HEK293 (cell line): ENCODE results near the gene FARSA.

Experiments
- FEZF1 ChIP-seq: fragments of 450-650 bp; formaldehyde crosslinking; IDR thresholded peaks from 2 replicates; pipeline ENCODE4 v1.5.1; 2016; ENCODE audit warnings: missing biosample characterization, missing genetic modification characterization
- GLIS2 ChIP-seq: fragments of 450-650 bp; formaldehyde crosslinking; IDR thresholded peaks from 2 replicates; pipeline ENCODE4 v1.5.1; 2016; ENCODE audit warnings: missing biosample characterization, missing genetic modification characterization
- KLF7 ChIP-seq: fragments of 450-650 bp; formaldehyde crosslinking; IDR thresholded peaks from 2 replicates; pipeline ENCODE4 v1.5.1; 2016; ENCODE audit warnings: missing biosample characterization, missing genetic modification characterization, borderline replicate concordance
- MEIS1 ChIP-seq: sonication (generic); formaldehyde crosslinking; IDR thresholded peaks from 2 replicates; pipeline ENCODE4 v1.8.1; 2022; ENCODE audit warnings: missing genetic modification reagents, mild to moderate bottlenecking, borderline replicate concordance
- MYNN ChIP-seq: fragments of 450-650 bp; formaldehyde crosslinking; IDR thresholded peaks from 2 replicates; pipeline ENCODE4 v1.5.1; 2016; ENCODE audit warnings: missing biosample characterization, missing genetic modification characterization, borderline replicate concordance
- PRDM2 ChIP-seq: fragments of 450-650 bp; formaldehyde crosslinking; IDR thresholded peaks from 2 replicates; pipeline ENCODE4 v1.5.1; 2016; ENCODE audit warnings: missing biosample characterization, missing genetic modification characterization, borderline replicate concordance
- SCRT2 ChIP-seq: fragments of 450-650 bp; formaldehyde crosslinking; IDR thresholded peaks from 2 replicates; pipeline ENCODE4 v1.5.1; 2016; ENCODE audit warnings: missing biosample characterization, missing genetic modification characterization
- SP7 ChIP-seq: fragments of 450-650 bp; formaldehyde crosslinking; IDR thresholded peaks from 2 replicates; pipeline ENCODE4 v1.5.1; 2016; ENCODE audit warnings: missing biosample characterization, missing genetic modification characterization
- YY2 ChIP-seq: fragments of 450-650 bp; formaldehyde crosslinking; IDR thresholded peaks from 2 replicates; pipeline ENCODE4 v1.5.1; 2016; ENCODE audit warnings: missing biosample characterization, missing genetic modification characterization
- ZBTB17 ChIP-seq: fragments of 450-650 bp; formaldehyde crosslinking; IDR thresholded peaks from 2 replicates; pipeline ENCODE4 v1.5.1; 2016; ENCODE audit warnings: missing biosample characterization, missing genetic modification characterization
- ZBTB26 ChIP-seq: fragments of 450-650 bp; formaldehyde crosslinking; optimal IDR thresholded peaks from 2 replicates; pipeline ENCODE3; 2016; ENCODE audit warnings: missing biosample characterization, mild to moderate bottlenecking, missing genetic modification characterization
- ZBTB44 ChIP-seq: fragments of 450-650 bp; IDR thresholded peaks from 2 replicates; pipeline ENCODE4 v1.5.1; 2018; ENCODE audit warnings: missing biosample characterization, mild to moderate bottlenecking, missing genetic modification characterization
- ZBTB6 ChIP-seq: fragments of 450-650 bp; formaldehyde crosslinking; IDR thresholded peaks from 2 replicates; pipeline ENCODE4 v1.5.1; 2017; ENCODE audit warnings: missing biosample characterization, missing genetic modification characterization
- ZNF121 ChIP-seq: fragments of 450-650 bp; formaldehyde crosslinking; IDR thresholded peaks from 2 replicates; pipeline ENCODE4 v1.5.1; 2016; ENCODE audit warnings: missing biosample characterization, missing genetic modification characterization
- ZNF18 ChIP-seq: fragments of 450-650 bp; formaldehyde crosslinking; IDR thresholded peaks from 2 replicates; pipeline ENCODE4 v1.5.1; 2016; ENCODE audit warnings: missing biosample characterization, missing genetic modification characterization
- ZNF239 ChIP-seq: fragments of 450-650 bp; formaldehyde crosslinking; IDR thresholded peaks from 2 replicates; pipeline ENCODE4 v1.5.1; 2016; ENCODE audit warnings: missing biosample characterization, missing genetic modification characterization
- ZNF280C ChIP-seq: fragments of 450-650 bp; formaldehyde crosslinking; IDR thresholded peaks from 2 replicates; pipeline ENCODE4 v1.5.1; 2016; ENCODE audit warnings: missing biosample characterization, missing genetic modification characterization
- ZNF324 ChIP-seq: fragments of 450-650 bp; formaldehyde crosslinking; IDR thresholded peaks from 2 replicates; pipeline ENCODE4 v1.5.1; 2016; ENCODE audit warnings: missing biosample characterization, missing genetic modification characterization
- ZNF350 ChIP-seq: fragments of 450-650 bp; formaldehyde crosslinking; IDR thresholded peaks from 2 replicates; pipeline ENCODE4 v1.5.0; 2017; ENCODE audit warnings: missing biosample characterization, mild to moderate bottlenecking, missing genetic modification characterization
- ZNF501 ChIP-seq: fragments of 450-650 bp; formaldehyde crosslinking; IDR thresholded peaks from 2 replicates; pipeline ENCODE4 v1.5.1; 2016; ENCODE audit warnings: missing biosample characterization, missing genetic modification characterization
- ZNF660 ChIP-seq: fragments of 450-650 bp; IDR thresholded peaks from 2 replicates; pipeline ENCODE4 v1.5.1; 2018; ENCODE audit warnings: missing biosample characterization, mild to moderate bottlenecking, missing genetic modification characterization
- ZNF692 ChIP-seq: fragments of 450-650 bp; formaldehyde crosslinking; IDR thresholded peaks from 2 replicates; pipeline ENCODE4 v1.5.1; 2016; ENCODE audit warnings: missing biosample characterization, missing genetic modification characterization
- ZNF792 ChIP-seq: fragments of 450-650 bp; formaldehyde crosslinking; IDR thresholded peaks from 2 replicates; pipeline ENCODE4 v1.5.1; 2016; ENCODE audit warnings: missing biosample characterization, missing genetic modification characterization
- ZXDB ChIP-seq: fragments of 450-650 bp; formaldehyde crosslinking; IDR thresholded peaks from 2 replicates; pipeline ENCODE4 v1.5.1; 2016; ENCODE audit warnings: missing biosample characterization, missing genetic modification characterization

Gene FARSA

GRCh38 chr19:12913011-12913561, 20.4 kb downstream of the FARSA start (continued):
- TF ChIP-seq FEZF1 (tag by site-specific recombination): peak; percentile 88
- TF ChIP-seq ZNF692 (tag by site-specific recombination): peak; percentile 99
- peak; percentile 73 for TF ChIP-seq GLIS2 (tag by site-specific recombination)
- no peak for TF ChIP-seq ZNF501 (tag by site-specific recombination)
- no peak for TF ChIP-seq ZNF792 (tag by site-specific recombination)
- TF ChIP-seq MYNN: no peak
- 0 out of 2 replicates have a peak, but pooled peaks have one; percentile 60 for TF ChIP-seq ZBTB6 (tag by site-specific recombination)
- no peak for TF ChIP-seq PRDM2 (tag by site-specific recombination)
- TF ChIP-seq ZNF660 (tag by site-specific recombination): peak; percentile 29; the same call in 1 of the 2 replicates
- TF ChIP-seq ZBTB17 (tag by site-specific recombination): peak; percentile 98
- no peak for TF ChIP-seq ZNF239 (tag by site-specific recombination)
- 0 out of 2 replicates have a peak, but pooled peaks have one; percentile 52 for TF ChIP-seq ZXDB (tag by site-specific recombination)
- no peak for TF ChIP-seq ZBTB26 (tag by site-specific recombination)
- no peak for TF ChIP-seq KLF7 (tag by site-specific recombination)
- TF ChIP-seq ZNF324 (tag by site-specific recombination): no peak
- no peak for TF ChIP-seq ZNF18
- TF ChIP-seq SP7: peak; percentile 71; the same call in 1 of the 2 replicates
- TF ChIP-seq ZBTB44 (tag by site-specific recombination): peak; percentile 96
- no peak for TF ChIP-seq MEIS1 (CRISPR knock-in tag)
- TF ChIP-seq SCRT2 (tag by site-specific recombination): 0 out of 2 replicates have a peak, but pooled peaks have one; percentile 27
- TF ChIP-seq ZNF280C (tag by site-specific recombination): no peak
- TF ChIP-seq ZNF121 (tag by site-specific recombination): no peak
- no peak for TF ChIP-seq ZNF350
- no peak for TF ChIP-seq YY2
